KG1 (cell line): Measurements from ENCODE around the gene PINLYP.
"Not testable (repeated sequence)": the region's sequence is repeated elsewhere in the genome, so short reads cannot be mapped to it uniquely, and the experiment has no call there.

ENCODE experiments used
- DNase-seq: peaks from one replicate; lab custom pipeline; 2025; lab: John Stamatoyannopoulos, UW

PINLYP gene

GRCh38 chr19:43575156-43575950, at the start of gene PINLYP, which contains the start of gene XRCC1:
PINLYP (plus strand) TSS chr19:43575801; CDS start chr19:43577192, 1,391 bp downstream.
XRCC1 (minus strand) TSS chr19:43575527; CDS start chr19:43575458, 69 bp downstream.
- peak; percentile 96 for DNase-seq

DNA sequence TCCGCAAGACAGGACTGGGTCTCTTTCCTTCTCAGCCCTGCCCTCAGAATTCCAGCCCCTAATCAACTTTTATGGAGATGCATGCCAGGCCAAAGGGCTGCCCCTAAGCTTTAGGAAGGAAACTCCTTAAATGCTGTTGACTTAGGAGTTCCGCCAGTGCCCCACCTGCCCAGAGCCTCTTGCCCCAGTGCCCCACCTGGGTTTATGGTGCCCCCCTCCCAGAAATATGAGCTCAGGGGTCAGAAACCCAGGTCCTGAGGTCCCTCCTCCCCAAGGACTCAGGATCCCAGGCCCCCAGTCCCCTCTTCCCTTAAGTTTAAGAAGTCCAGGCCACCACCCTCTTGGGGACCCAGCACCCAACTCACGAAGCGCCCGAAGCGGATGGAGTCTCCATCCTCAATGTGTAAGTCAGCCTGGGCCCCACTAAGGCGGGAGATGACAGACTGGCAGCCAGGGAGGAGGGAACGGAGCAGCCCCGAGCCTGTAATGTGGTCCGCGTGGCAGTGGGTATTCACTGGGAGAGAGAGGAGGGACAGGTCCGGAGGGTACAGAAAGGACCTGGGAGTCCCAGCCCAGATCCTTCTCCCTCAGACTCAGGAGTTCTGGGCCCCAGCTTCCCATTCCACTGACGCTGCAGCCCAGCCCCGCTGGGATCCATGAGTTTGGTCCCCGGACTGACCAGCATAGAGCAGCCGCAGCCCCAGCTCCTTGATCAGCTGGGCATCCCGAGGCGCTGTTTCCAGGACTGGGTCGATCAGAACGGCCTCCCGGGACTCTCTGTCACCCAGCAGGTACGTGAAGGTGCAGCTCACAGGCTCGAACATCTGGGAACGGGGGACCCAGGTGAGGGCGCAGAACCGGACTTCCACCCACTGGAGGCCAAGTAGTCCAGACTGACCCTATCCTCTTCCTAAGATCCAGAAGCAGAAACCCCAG, 49.5 kb upstream of the PINLYP start:
- no peak for DNase-seq

DNA sequence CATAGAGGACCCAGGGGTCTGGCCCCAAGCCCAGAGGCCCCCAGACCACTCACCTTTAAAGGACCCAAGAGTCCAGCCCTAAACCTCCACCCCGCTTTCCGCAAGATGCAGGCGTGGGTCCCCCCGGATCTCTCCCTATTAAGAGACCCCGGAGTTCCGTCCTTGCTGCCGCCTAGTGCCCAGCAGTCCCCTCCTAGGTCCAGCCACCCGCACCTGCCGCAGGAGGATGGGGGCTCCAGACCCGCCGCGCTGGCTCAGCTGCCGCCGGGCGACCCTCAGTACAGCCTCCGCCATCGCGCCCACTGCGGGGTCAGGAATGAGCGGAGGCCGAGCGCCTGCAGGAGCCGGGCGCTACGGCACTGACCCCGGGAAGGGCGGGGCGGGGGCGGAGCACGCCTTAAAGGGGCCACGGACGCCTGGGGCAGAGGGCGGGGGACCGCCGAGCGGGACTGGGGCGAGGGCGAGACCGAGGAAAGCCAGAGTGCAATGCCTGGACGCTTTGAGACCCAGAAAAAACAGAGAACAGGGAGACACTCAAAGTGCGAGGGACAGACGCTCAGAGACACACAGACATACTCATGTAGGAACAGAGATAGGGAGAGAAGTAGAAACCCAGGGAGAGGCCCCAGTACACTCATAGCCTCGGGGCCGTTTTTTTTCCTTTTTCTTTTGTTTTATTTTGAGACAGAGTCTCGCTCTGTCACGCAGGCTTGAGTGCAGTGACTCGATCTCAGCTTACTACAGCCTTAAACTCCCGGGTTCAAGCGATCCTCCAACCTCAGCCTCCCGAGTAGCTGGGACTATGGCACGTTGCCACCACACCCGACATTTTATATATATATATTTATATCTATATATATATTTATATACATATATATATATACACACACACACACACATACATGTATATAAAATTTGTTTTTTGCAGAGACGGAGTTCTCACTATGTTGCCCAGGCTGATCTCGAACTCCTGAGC, 48.4 kb upstream of the PINLYP start, which contains the start of gene ETHE1:
ETHE1 (minus strand) TSS at position 318 of the 976 bp plus-strand sequence; CDS start at position 294, 24 bp downstream.
- DNase-seq, result peak; percentile 85

DNA sequence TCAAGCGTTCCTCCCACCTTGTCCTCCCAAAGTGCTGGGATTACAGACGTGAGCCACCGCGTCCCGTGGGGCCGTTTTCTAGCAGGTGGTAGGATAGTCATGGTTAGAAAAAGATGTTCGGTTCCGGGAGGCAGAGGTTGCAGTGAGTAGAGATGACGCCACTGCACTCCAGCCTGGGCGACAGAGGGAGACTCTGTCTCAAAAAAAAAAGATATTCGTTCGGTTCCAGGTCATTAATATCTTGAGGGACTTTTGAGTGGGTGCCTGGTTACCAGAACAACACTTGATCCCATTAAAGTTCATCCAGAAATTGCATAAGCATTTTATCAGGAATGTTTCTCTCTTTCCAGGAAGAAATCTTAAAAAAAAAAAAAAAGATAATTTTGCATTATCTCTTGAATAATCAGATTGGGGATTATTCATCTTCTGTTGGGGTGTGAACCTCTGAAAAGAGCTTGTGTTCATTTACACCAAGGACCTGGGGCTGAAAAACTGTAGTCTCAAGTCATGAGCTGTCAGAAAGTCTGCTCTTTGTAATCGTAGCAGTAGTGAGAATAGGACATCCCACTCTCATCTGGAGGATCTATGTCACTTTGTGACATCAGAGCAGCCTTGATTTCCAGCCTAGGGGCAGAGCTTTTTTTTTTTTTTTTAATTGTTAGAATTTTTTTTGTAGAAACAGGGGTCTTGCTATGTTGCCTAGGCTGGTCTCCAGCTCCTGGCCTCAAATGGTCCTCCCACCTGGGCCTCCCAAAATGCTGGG, 47.6 kb upstream of the PINLYP start:
- no peak for DNase-seq

GRCh38 chr19:43532571-43532961, 43.0 kb upstream of the PINLYP start:
- DNase-seq, result no peak

DNA sequence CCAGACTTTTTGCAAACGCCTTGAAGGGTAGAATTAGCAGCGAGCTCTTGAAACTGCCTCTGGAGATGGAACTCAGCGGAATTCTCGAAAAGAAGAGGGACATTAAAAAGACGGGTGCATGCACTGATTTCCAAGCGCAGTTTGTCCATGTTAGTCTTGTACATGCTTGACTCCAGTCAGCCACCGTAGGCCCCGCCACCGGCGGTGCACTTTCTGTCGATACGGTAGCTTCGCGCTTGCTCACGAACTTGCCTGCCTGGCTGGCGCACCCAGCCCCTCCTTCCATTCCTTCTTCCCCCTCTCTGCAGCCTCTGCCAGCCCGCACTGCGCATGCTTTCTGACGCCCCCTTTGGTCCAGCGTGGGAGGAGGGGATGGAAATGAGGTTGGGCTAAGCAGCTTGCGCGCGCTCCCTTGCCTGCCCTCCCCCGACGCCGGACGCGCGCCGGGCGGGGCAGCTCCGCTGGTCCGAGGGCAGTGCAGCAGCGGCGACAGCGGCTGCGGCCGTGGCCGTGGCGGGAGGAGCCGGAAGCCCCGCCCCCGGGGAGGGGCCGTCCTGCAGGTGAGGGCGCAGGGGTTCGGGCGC, 42.5 kb upstream of the PINLYP start, which contains the start of gene ZNF575:
ZNF575 (plus strand) TSS at position 227 of the 584 bp plus-strand sequence. CDS start 1,235 bp downstream, outside the sequence.
- DNase-seq, result peak; percentile 48

DNA sequence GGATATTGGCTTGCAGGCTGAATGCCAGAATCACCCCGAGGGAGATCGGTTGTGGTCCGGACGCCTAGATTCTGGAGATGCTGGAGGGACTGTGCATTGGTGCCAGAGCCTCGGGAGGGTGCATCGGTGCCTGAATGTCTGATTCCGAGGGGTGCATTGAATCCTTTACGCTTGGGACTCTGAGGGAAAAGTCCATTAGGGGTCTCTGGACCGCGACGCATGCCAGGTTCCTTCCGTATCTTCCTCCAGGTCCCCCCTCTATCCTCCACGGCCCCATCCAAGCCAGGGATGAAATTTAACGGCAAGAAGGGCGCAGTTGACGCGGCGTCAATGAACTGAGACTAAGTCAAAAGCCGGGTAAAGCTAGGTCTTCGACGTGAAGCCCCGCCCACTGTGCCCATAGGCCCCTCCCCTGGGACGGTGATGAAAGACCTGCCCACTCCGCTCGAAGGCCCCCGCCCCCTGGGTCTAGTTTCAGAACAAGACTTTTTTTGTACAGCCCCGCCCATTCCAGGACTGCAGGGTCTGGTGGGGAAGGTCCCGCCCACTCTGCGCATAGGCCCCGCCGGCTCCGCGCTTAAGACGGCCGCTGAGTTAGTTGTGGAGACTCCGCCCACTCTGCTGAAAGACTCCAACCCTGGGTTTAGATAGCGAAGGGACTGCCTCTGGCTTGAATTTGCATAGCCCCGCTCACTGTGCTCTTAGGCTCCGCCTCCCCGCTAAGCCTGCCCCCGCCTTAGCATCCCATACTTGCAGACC, 41.9 kb upstream of the PINLYP start:
- no peak for DNase-seq

- no peak for DNase-seq
These were observed 41.2 kb upstream of the PINLYP start for GRCh38 chr19:43534305-43534815.

- DNase-seq, result no peak
These were observed 40.5 kb upstream of the PINLYP start for GRCh38 chr19:43534816-43535761.

- no peak for DNase-seq
These were observed 36.7 kb upstream of the PINLYP start for GRCh38 chr19:43538922-43539321.

GRCh38 chr19:43540381-43540780, 35.2 kb upstream of the PINLYP start:
- no peak for DNase-seq

DNA sequence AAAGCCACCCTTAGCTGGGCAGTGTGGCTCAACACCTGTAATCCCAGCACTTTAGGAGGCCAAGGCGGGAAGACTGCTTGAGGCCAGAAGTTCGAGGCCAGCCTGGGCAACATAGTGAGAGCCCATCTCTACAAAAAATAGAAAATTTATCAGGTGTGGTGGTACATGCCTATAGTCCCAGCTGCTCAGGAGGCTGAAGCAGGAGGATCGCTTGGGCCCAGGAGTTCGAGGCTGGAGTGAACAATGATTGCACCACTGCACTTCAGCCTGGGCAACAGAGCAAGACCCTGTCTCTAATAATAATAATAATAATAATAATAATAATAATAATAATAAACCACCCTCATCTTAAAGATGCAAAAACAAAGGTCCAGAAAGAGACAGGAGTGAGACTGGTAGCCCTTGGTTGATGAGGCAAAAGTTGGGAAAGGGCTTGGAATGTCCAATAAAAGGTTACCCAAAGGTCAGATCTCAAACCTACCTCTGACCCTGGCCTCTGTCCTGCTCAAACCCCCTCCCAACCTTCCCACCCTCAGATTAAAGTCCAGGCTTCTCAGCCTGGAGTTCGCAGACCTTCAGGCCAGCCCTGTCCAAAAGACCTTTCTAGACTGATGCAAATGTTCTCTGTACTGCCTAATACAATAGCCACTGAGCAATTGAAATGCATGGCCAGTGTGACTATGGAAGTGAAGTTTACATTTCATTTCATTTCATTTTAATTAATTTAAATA, 33.5 kb upstream of the PINLYP start:
- no peak for DNase-seq

GRCh38 chr19:43544077-43544476, 31.5 kb upstream of the PINLYP start:
- no peak for DNase-seq

- DNase-seq, result no peak
These were observed 30.3 kb upstream of the PINLYP start for GRCh38 chr19:43545276-43545675.

DNA sequence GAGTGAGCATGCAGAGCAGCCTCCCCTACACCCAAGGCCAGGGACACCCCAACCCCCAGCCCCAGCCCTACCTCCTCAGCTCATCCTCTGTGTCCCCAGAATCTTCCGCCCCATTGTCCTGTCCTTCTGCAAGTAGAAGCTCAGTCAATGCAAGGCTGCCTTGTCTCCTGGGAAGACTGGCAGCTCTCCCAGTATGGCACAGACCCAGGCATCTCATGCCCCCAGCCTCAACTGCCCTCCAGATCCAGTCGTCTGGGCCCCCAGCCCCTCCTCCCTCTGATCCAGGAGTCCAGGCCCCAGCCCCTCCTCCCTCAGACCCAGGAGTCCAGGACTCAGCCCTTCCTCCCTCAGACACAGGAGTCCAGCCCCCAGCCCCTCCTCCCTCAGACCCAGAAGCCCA, 29.6 kb upstream of the PINLYP start:
- DNase-seq, result no peak

DNA sequence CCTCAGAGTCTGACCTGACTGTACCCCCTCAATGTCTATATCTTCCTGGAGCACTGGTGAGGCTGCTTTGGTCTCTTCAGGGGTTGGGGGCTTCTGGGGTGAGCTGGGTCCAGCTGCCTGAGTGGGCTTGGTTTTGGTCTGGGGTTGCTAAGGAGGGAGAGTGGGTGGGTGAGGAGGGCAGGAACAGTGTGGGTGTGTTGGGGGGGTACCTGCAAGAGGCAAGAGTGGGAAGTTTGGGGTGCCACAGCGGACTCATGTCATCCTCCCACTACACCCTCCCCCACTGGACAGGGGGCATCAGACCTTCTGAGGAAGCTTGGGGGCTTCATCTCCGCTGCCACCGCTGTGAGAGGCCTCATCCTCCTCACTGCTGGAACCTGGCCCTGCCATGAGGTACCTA, 29.0 kb upstream of the PINLYP start:
- no peak for DNase-seq

DNA sequence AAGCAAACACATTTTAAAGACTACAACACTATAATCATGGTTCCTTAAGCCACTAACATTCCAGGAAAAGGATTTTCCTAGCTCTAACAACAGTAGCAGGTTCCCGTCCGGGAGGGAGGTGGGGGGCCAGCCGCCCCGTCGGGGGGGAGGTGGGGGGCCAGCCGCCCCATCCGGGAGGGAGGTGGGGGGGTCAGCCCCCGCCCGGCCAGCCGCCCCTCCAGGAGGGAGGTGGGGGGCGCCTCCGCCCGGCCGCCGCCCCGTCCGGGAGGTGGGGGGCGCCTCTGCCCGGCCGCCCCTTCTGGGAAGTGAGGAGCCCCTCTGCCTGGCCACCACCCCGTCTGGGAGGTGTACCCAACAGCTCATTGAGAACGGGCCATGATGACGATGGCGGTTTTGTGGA, 27.7 kb upstream of the PINLYP start:
- not testable (repeated sequence) for DNase-seq
